ENCODE results near the gene ZNF548. TPM values are rescaled to one million over a fixed set of nuclear protein-coding genes. Genes with fewer than 3 reads are reported as not detected.

The ZNF548 gene
- total and polyA plus RNA-seq, 2 experiments from 2014 or later, result 1.9 to 9.8 TPM

DNA sequence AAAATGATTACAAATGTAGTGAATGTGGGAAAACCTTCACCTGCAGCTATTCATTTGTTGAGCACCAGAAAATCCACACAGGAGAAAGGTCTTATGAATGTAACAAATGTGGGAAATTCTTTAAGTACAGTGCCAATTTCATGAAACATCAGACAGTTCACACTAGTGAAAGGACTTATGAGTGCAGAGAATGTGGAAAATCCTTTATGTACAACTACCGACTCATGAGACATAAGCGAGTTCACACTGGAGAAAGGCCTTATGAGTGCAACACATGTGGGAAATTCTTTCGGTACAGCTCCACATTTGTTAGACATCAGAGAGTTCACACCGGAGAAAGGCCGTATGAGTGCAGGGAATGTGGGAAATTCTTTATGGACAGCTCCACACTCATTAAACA, 9.2 kb downstream of the ZNF548 start (continued):
- TF ChIP-seq, protein P1, sequence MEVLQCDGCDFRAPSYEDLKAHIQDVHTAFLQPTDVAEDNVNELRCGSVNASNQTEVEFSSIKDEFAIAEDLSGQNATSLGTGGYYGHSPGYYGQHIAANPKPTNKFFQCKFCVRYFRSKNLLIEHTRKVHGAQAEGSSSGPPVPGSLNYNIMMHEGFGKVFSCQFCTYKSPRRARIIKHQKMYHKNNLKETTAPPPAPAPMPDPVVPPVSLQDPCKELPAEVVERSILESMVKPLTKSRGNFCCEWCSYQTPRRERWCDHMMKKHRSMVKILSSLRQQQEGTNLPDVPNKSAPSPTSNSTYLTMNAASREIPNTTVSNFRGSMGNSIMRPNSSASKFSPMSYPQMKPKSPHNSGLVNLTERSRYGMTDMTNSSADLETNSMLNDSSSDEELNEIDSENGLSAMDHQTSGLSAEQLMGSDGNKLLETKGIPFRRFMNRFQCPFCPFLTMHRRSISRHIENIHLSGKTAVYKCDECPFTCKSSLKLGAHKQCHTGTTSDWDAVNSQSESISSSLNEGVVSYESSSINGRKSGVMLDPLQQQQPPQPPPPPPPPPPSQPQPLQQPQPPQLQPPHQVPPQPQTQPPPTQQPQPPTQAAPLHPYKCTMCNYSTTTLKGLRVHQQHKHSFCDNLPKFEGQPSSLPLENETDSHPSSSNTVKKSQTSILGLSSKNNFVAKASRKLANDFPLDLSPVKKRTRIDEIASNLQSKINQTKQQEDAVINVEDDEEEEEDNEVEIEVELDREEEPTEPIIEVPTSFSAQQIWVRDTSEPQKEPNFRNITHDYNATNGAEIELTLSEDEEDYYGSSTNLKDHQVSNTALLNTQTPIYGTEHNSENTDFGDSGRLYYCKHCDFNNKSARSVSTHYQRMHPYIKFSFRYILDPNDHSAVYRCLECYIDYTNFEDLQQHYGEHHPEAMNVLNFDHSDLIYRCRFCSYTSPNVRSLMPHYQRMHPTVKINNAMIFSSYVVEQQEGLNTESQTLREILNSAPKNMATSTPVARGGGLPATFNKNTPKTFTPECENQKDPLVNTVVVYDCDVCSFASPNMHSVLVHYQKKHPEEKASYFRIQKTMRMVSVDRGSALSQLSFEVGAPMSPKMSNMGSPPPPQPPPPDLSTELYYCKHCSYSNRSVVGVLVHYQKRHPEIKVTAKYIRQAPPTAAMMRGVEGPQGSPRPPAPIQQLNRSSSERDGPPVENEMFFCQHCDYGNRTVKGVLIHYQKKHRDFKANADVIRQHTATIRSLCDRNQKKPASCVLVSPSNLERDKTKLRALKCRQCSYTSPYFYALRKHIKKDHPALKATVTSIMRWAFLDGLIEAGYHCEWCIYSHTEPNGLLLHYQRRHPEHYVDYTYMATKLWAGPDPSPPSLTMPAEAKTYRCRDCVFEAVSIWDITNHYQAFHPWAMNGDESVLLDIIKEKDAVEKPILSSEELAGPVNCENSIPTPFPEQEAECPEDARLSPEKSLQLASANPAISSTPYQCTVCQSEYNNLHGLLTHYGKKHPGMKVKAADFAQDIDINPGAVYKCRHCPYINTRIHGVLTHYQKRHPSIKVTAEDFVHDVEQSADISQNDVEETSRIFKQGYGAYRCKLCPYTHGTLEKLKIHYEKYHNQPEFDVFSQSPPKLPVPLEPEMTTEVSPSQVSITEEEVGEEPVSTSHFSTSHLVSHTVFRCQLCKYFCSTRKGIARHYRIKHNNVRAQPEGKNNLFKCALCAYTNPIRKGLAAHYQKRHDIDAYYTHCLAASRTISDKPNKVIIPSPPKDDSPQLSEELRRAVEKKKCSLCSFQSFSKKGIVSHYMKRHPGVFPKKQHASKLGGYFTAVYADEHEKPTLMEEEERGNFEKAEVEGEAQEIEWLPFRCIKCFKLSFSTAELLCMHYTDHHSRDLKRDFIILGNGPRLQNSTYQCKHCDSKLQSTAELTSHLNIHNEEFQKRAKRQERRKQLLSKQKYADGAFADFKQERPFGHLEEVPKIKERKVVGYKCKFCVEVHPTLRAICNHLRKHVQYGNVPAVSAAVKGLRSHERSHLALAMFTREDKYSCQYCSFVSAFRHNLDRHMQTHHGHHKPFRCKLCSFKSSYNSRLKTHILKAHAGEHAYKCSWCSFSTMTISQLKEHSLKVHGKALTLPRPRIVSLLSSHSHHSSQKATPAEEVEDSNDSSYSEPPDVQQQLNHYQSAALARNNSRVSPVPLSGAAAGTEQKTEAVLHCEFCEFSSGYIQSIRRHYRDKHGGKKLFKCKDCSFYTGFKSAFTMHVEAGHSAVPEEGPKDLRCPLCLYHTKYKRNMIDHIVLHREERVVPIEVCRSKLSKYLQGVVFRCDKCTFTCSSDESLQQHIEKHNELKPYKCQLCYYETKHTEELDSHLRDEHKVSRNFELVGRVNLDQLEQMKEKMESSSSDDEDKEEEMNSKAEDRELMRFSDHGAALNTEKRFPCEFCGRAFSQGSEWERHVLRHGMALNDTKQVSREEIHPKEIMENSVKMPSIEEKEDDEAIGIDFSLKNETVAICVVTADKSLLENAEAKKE (CRISPR knock-in tag; IDR thresholded peaks at IDR 0.05), result no peak

DNA sequence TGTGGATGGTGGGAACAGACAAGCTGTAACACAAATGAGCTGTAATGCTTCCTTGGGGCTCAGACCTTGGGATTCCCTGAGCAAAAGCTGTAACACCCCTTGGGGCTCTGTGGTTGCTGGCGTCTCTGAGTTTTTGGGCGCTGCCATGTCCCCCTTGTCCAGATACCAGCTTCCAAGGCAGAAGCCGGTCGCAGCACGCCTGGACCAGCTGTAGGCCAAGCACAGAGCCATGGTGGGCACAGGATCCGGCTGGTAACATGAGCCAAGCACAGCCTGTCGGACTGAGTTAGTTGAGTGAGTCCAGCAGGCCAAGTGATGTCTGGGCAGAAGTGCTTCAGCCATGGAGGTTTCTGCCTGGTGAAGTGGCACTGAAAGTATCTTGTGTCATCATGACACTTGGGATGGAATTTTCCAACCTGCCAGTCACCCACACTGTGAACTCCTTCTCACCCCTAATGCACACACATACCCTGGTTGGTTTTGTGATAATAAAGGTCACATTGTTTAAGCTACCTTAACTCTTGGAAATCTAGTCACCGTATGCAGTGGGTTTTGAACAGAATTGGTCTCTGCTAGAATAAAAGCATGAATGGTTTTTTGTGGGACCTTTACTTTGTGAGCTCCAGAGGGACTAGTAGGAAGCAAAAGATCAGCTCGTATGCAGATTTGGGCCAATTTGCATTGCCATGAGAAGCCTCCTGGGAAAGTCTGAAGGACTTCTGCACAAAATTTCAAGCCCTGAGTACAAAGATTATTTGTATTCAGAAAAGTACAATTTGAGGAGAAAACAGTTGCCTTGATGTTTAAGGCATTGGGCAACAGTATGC, 14.3 kb downstream of the ZNF548 start:
- DNase-seq (ENCODE audit: low spot score) (no peak), ATAC-seq (no peak)
- no peak overlapping the region for H3K27ac ChIP-seq (ENCODE audit: low read depth)
- no peaks in the 10 kb centered on the region for H3K79me2 ChIP-seq (replicated peaks; ENCODE audit: insufficient read depth)
- H3K4me2 ChIP-seq, result no peak overlapping the region
- Mint-ChIP-seq H3K27me3 (ENCODE audit: insufficient read depth, low read depth, poor library complexity) (peaks cover 8% of the 10 kb centered on the region), H3K9me3 (peaks cover 20% of the 10 kb centered on the region), H3K4me1 (no peaks in the 10 kb centered on the region), H3K36me3 (ENCODE audit: low read depth) (peaks cover 26% of the 10 kb centered on the region), H3K4me3 (no peak overlapping the region), H3K27ac (no peak overlapping the region)
- H3K4me3 ChIP-seq, result no peak overlapping the region
- H2AFZ ChIP-seq, result no peak overlapping the region
- no peaks in the 10 kb centered on the region for H3K27me3 ChIP-seq (ENCODE audit: insufficient read depth)
- no peaks in the 10 kb centered on the region for H3K9me2 ChIP-seq (ENCODE audit: insufficient read depth)
- H4K20me1 ChIP-seq (replicated peaks; ENCODE audit: insufficient read depth), result no peaks in the 10 kb centered on the region
- no peaks in the 10 kb centered on the region for H3F3A ChIP-seq (replicated peaks; ENCODE audit: low read depth)
- peaks cover 3% of the 10 kb centered on the region; the same call in 1 of the 2 replicates for H3K36me3 ChIP-seq (ENCODE audit: insufficient read depth)
- no peaks in the 10 kb centered on the region for H3K4me1 ChIP-seq (ENCODE audit: insufficient read depth)
- TF ChIP-seq EZH2phosphoT487 (IDR thresholded peaks at IDR 0.05; ENCODE audit: unreplicated experiment) (no peak), ZNF114 (CRISPR knock-in tag; IDR thresholded peaks at IDR 0.05) (no peak), CREB1 (CRISPR knock-in tag; IDR thresholded peaks at IDR 0.05; ENCODE audit: low read depth) (no peak), ZNF331 (CRISPR knock-in tag; IDR thresholded peaks at IDR 0.05; ENCODE audit: low read depth) (no peak), JUNB (IDR thresholded peaks at IDR 0.05; ENCODE audit: unreplicated experiment) (no peak)
- TF ChIP-seq, protein P2, sequence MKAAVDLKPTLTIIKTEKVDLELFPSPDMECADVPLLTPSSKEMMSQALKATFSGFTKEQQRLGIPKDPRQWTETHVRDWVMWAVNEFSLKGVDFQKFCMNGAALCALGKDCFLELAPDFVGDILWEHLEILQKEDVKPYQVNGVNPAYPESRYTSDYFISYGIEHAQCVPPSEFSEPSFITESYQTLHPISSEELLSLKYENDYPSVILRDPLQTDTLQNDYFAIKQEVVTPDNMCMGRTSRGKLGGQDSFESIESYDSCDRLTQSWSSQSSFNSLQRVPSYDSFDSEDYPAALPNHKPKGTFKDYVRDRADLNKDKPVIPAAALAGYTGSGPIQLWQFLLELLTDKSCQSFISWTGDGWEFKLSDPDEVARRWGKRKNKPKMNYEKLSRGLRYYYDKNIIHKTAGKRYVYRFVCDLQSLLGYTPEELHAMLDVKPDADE (IDR thresholded peaks at IDR 0.05), result no peak
- TF ChIP-seq, protein P1 (CRISPR knock-in tag; IDR thresholded peaks at IDR 0.05), result no peak

Measured in GM23338 (cell line).